ENCODE measurements around the gene SBNO2.

- TF ChIP-seq CTCF (IDR thresholded peaks at IDR 0.05; ENCODE audit: low read depth, low read length, missing input control) (no peak), SP1 (IDR thresholded peaks at IDR 0.05) (no peak), RAD21 (IDR thresholded peaks at IDR 0.05) (no peak), ATF3 (IDR thresholded peaks at IDR 0.05) (no peak), TAF1 (conservative IDR thresholded peaks at IDR 0.05) (no peak)
Measured at GRCh38 chr19:1147934-1148549, 26.0 kb downstream of the SBNO2 start.

Measured in liver (tissue), 3 donors.